Measurements from ENCODE around the gene ASB10. TPM values are rescaled to one million over a fixed set of nuclear protein-coding genes. Genes with fewer than 3 reads are reported as not detected.

Gene ASB10
- total RNA-seq = not detected
- long read RNA-seq, donor 1 = 0 reads
- long read RNA-seq, donor 2 = 0 reads

DNA sequence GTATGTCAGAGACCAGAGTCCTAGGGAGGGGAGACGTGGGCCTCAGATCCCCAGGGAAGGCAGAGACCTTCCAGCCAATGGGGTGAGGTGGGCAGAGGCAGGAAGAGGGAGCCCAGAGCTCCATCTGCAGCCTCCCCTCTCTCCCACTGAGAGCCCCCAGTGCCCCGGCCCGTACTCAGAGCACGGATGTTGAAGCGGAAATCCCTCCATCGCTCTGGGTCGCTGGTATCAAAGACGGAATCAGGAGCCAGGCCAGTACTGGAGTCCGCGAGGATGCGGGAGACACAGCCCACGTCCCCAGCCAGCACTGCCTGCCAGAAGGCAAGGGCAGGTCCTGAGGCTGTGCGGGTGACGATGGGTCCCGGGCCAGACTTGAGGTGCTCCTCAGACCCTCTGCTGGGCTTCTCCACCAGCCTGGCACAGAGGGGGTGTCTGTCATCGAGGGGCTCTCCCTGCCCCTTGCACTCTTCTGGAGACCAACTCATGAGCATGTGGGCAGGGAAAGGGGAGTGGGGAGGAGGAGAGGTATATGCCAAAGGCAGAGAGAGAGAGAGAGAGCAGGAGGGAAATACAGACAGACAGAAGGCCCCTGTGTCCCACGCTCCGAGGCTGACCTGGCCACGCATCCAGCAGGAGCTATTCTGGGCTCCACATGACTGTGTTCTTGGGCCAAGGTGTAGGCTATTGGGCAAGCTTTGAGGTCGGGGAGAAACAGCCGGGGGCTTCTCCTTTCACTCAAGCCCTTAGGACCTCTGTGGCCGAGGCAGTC is at the start of gene ASB10:
Gene ASB10, minus strand, starts transcription at position 611 of the 769 bp plus-strand sequence. Its CDS starts 120 bp downstream, at position 491.
- peak; percentile 76 for DNase-seq (ENCODE audit: low spot score)
- intact Hi-C loops (cut with DNase I) = no loop called here

DNA sequence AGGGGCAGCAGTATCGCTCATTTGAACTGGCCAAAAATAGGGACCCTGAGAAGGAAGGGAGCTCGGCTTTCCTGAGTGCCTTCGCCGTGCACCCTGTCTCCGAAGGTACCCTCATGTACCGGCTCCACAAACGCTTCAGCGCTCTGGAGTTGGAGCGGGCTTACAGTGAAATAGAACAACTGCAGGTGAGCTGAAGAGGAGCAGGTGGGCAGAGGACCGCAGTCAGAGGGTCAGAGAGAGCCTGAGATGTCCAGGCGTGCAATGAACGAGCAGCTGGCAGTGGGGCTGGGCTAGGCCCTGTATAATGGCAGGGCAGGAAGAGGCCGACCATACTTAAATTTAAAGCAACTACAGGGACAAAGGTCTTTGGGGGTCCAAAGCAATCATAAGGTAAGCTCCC is 49.4 kb upstream of the ASB10 start:
- peak; percentile 53 for DNase-seq (ENCODE audit: low spot score)
- intact Hi-C loops (cut with DNase I) = no loop called here

- peak; percentile 51 for DNase-seq (ENCODE audit: low spot score)
- intact Hi-C loops (cut with DNase I) = no loop called here
Measured at GRCh38 chr7:151235091-151235787, 48.2 kb upstream of the ASB10 start.

DNA sequence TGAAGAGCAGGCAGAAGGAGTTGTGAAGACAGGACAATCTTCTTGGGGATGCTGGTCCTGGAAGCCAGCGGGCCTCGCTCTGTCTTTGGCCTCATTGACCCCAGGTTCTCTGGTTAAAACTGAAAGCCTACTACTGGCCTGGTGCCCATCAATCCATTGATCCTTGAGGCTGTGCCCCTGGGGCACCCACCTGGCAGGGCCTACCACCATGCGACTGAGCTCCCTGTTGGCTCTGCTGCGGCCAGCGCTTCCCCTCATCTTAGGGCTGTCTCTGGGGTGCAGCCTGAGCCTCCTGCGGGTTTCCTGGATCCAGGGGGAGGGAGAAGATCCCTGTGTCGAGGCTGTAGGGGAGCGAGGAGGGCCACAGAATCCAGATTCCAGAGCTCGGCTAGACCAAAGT is 46.8 kb upstream of the ASB10 start:
- intact Hi-C loops (cut with DNase I) = no loop called here
- peak; percentile 62 for DNase-seq (ENCODE audit: low spot score)

DNA sequence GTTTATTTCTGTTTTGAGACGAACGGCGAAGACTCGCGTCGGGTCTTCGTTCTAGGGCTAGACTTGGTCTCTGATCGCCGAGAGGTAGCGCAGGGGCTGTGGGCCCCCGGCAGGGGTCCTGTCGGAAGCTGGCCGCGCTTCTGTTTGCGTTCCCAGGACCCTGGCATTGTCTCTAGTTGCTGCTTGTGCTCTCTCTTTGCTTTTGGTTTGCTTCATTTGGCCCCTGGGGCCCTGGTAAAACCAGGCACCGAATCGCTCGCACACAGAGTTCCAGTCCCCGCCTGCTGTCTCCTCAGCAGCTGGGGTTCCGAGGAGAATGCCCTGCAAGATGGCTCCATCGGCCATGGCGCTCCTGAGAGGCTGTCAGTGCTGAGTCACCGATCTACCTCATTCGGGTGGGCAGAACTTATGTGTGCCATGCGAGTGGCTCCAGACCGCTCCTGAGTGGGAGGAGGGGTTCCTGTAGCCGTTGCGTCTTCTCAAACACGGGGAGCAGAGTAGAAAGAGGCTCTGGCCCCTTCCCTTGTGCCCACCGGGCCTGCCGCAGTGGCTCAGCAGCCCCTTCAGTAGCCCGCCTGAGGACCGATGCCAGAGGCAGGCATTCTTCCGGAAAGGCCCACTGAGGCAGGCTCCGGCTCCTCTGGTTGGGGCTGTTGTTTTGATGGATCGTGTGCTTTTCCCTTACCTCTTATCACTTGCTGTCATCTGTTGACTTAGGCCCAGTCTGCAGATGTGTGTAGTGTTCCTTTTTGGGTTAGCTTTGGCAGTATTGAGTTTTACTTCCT is 46.1 kb upstream of the ASB10 start:
- intact Hi-C loops (cut with DNase I) = no loop called here
- DNase-seq (ENCODE audit: low spot score) = peak; percentile 90

DNA sequence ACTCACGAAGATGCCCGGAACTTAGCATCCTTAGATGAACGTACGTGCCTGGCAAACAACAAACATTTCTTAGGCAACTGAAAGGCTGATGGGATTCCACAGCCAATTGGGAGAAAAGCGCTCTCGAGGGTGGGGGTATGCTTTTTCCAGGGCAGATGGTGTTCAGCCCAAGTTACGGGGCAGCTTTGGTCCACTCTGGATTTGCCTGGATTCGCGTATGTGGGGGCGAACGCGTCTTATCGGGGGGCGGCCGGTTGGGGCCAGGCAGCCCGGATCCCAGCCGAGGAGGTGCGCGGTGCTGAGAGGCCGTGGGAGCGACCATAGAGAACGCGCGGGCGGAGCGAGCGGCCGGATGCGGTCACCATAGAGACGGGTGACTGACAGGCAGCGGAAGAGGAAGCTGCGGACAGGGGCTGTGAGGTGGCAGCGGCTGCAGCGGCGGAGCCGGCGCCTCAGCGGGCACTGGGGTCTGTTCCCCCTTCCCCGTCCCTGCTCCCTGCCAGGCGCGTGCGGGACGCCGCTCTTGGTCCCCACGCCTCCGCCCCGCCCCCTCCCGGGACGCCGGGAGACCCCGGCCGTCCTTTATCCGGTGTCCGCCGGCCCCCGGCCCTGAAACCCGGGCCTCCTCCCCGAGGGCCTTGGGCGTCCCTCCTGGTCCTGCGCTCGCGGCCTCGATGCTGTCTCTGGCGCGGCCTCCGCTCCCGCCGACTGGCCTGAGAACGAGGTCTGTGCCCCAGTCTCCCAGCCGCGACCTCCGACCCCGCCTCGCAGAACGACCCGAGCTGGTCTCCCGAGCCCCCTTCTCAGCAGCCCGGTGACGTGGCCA is 45.3 kb upstream of the ASB10 start, which contains the start of gene CHPF2:
Gene CHPF2, plus strand, starts transcription at position 393 of the 826 bp plus-strand sequence. CDS start 1,529 bp downstream, outside the sequence.
- DNase-seq (ENCODE audit: low spot score) = peak; percentile 98
- intact Hi-C loops (cut with DNase I) = no loop called here

GRCh38 chr7:151231080-151231479 is 44.0 kb upstream of the ASB10 start:
- DNase-seq (ENCODE audit: low spot score) = no peak
- intact Hi-C loops (cut with DNase I) = no loop called here

DNA sequence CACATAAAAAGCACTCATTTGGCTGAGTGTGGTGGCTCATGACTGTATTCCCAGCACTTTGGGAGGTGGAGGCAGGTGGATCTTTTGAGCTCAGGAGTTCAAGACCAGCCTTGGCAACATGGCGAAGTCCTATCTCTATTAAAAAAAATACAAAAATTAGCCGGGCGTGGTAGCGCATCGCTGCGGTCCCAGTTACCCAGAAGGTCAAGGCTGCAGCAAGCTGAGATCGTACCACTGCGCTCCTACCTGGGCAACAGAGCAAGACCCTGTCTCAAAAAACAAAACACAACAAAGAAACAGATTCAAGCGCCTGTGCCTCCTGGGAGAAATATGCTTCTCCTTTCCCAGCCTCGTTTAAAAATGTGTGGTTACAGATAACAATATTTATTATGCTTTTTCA is 42.2 kb upstream of the ASB10 start:
- intact Hi-C loops (cut with DNase I) = no loop called here

DNA sequence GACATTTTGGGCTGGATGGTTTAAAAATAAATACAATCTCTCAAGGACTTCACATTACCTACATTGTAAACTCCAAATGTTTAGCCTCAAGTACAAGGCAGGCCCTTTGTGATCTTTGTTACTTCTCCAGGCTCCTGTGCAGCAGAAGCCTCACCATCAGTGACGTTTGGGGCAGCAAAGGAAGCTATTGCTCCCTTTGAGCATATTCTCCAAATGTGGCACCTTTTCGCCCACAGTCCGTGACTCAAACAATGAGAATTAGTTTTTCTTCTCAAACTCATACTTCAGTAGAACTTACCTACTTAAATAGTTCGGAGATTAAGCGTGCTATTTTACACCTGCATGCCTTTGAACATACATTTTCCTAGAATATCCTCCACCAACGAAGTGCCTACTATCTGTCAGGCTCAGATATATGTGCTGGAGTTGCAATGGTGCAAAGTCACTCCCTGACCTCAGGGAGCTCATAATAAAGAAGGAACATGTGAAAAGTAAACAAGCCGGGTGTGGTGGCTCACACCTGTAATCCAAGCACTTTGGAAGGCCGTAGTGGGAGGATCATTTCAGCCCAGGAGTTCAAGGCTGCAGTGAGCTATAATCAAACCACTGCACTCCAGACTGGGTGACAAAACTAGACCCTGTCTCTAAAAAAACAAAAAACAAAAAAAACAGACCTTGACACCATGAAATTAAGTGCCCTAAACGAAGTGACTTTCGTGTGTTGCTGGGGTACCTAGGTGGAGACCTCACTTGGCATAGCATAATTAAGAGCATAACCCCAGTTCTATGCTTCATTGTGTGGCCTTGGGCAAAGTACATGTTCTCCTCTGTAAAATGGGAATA is 41.2 kb upstream of the ASB10 start:
- DNase-seq (ENCODE audit: low spot score) = peak; percentile 20
- intact Hi-C loops (cut with DNase I) = no loop called here

More for the DNA sequence above, 42.2 kb upstream of the ASB10 start:
- DNase-seq (ENCODE audit: low spot score) = peak; percentile 58

DNA sequence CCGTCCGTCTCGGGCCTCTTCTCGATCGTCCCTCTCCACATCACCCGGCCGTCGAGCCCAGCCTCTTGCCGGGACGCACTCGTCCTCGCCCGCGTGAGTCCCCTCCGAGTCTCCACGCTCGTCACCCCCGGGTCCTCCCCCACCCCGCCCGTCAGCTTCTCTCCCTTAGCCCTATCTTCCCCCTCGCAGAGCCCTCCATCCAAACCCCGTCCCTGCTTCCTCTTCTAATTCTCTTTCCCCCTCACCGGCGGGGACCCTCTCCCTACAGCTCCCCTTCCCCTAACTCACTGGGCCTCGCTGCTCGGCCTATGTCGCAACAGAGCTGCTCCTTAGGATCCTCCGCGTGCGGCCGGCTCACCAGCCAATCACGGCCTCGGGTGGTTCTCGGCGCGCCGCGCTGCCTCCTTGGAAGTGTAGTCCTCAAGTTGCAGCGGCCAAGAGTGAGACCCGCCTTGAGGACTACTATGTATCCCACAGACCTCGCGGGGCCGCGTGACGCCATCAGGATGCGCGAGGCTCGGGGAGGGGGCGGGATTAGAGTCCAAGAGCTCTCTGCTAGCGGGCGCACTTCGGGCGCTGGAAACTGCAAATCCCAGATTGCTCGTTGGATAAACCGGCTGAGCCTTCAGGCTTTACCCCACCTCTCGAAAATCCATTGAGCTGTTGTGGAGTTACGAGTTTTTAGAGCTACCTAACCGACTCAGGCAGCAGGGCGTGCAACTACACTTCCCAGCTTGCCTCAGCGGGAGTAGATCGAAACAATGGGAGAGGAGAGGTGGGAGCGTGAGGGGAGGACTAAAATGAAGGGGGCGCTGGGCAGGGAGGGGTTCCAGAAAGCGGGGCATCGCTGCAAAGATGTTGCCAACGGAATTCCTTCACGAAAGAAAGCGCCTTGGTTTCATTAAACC is 40.1 kb upstream of the ASB10 start, which contains the start of gene ABCF2:
Gene ABCF2, minus strand, starts transcription at position 331 of the 908 bp plus-strand sequence. CDS start 747 bp downstream, outside the sequence.
- peak; percentile 100 for DNase-seq (ENCODE audit: low spot score)

GRCh38 chr7:151226560-151226874 is 39.5 kb upstream of the ASB10 start:
- intact Hi-C loops (cut with DNase I) = no loop called here
- DNase-seq (ENCODE audit: low spot score) = no peak

More for the DNA sequence above, 40.1 kb upstream of the ASB10 start, which contains the start of gene ABCF2:
- intact Hi-C loops (cut with DNase I) = no loop called here

DNA sequence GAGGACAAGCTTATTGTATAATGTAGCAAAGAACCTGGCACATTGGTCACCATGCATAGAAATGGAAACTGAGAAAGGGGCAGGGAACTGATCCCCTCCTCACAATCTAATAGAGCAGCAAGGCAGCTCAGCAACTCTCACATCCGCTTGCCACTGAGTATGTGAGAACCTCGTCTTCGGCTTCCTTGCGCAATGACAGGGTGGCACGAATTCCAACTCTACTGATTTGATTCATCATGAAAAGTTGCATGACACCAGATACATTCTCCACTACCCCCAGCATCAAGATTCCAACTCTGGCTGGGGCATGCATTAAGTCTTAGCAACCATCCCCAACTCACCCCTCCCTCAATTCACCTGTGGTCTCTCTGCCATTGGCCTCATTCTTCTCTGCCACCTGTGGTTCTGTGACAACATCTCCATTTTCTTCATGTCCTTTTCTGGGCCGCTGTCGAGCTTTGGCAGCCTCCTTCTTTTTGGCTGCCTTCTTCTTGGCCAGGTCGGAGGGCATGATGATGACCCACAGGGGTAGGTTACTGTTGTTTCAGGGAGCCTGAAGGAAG is 39.0 kb upstream of the ASB10 start:
- intact Hi-C loops (cut with DNase I) = no loop called here
- DNase-seq (ENCODE audit: low spot score) = peak; percentile 61

GRCh38 chr7:151223728-151224127 is 36.7 kb upstream of the ASB10 start:
- intact Hi-C loops (cut with DNase I) = no loop called here
- no peak for DNase-seq (ENCODE audit: low spot score)

GRCh38 chr7:151218170-151218569 is 31.1 kb upstream of the ASB10 start:
- DNase-seq (ENCODE audit: low spot score) = peak; percentile 62
- intact Hi-C loops (cut with DNase I) = loop anchor here in 1 of 2 donors (10.0 kb wide), 1 partner anchor 83 kb away; no protein-coding TSS in a partner anchor

GRCh38 chr7:151215396-151215795 is 28.3 kb upstream of the ASB10 start:
- intact Hi-C loops (cut with DNase I) = loop anchor here in 1 of 2 donors (10.0 kb wide), 1 partner anchor 81 kb away; no protein-coding TSS in a partner anchor

DNA sequence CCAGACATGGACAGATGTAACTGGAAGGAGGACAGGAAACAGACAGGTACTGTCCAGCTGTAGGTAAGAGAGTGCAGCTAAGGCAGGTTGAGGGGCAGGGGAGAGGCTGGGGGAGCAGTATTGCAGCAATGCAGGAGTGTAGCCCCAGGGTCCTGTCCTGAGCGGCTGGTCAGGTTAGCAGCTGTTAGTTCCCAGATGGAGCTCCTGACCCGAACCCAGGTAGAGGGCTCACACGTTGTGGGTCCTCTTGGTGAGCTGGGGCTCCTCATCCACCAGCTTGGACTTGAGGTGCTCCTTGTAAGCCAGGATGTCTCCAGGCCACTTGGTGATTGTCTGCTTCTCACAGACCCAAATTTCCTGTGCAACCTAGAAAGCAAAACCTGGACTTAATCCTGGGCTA is 26.8 kb upstream of the ASB10 start:
- DNase-seq (ENCODE audit: low spot score) = peak; percentile 75
- intact Hi-C loops (cut with DNase I) = loop anchor here in 1 of 2 donors (10.0 kb wide), 1 partner anchor 79 kb away; no protein-coding TSS in a partner anchor

More at GRCh38 chr7:151215396-151215795, 28.3 kb upstream of the ASB10 start:
- no peak for DNase-seq (ENCODE audit: low spot score)
